ENCODE measurements around the gene TBX6. TPM values are rescaled to one million over a fixed set of nuclear protein-coding genes. Genes with fewer than 3 reads are reported as not detected.
"Not testable (repeated sequence)": the region's sequence is repeated elsewhere in the genome, so short reads cannot be mapped to it uniquely, and the experiment has no call there.

The TBX6 gene, protein sequence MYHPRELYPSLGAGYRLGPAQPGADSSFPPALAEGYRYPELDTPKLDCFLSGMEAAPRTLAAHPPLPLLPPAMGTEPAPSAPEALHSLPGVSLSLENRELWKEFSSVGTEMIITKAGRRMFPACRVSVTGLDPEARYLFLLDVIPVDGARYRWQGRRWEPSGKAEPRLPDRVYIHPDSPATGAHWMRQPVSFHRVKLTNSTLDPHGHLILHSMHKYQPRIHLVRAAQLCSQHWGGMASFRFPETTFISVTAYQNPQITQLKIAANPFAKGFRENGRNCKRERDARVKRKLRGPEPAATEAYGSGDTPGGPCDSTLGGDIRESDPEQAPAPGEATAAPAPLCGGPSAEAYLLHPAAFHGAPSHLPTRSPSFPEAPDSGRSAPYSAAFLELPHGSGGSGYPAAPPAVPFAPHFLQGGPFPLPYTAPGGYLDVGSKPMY
- 2.5 TPM for polyA plus RNA-seq (2013, experiment 1 of 2)
- 2.2 TPM for polyA plus RNA-seq (2013, experiment 2 of 2)

DNA sequence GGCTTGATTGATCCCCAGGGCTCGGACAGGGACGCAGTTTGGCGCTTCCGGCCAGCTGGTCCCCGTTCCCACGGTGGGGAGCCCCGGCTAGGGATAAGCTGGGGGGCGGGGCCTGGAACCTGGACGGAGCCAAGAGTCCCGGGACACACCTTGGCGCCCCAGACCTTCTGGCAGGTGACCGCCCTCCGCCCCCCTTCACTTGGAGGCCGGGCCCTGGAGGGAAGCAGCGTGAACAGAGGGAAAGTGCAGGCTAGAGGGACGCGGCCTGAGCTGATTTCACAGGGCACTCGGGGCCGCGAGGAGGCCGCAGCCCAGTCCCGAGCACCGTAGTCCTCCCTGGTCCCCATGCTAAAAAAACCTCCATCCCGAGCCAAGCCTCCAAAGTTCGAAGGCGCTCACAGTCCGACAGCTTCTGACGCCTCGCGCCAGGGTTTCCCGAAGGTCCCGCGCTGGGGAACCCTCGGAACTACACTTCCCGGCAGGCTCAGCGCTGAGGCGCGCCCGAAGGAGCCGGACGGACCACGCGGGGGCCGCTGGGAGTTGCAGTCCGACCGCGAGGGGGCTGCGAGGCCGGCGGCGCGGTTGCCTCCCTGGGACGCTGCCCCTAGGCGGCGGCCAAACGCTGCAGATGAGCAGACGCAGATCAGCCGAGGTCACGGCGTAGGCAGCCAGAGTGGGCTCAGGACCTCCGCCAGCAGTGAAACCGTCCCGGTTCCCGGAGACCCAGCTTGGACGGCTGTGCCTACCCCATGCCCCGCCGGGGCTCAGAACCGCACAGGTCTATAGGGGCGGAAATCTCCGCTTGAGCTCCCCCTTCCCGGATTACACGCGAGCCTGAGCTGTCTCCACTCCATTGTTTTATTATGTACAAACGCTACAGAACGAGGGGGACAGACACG lies at the start of gene TBX6:
TBX6 (minus strand) TSS at position 451 of the 899 bp plus-strand sequence. CDS start 731 bp downstream, outside the sequence.
- WGBS, 2 experiments (ENCODE audit: insufficient coverage in 2 of 2): 5 to 8% methylated on average over 69 of the region's 76 CpGs
- Histone ChIP-seq H3K4me1 (ENCODE audit: control insufficient read depth, insufficient read depth, low read length, poor library complexity, severe bottlenecking) (peaks cover 20% of the 10 kb centered on the region), H3K27ac (ENCODE audit: low read depth, low read length, severe bottlenecking) (peak within 1 kb of the TSS; percentile 64)

DNA sequence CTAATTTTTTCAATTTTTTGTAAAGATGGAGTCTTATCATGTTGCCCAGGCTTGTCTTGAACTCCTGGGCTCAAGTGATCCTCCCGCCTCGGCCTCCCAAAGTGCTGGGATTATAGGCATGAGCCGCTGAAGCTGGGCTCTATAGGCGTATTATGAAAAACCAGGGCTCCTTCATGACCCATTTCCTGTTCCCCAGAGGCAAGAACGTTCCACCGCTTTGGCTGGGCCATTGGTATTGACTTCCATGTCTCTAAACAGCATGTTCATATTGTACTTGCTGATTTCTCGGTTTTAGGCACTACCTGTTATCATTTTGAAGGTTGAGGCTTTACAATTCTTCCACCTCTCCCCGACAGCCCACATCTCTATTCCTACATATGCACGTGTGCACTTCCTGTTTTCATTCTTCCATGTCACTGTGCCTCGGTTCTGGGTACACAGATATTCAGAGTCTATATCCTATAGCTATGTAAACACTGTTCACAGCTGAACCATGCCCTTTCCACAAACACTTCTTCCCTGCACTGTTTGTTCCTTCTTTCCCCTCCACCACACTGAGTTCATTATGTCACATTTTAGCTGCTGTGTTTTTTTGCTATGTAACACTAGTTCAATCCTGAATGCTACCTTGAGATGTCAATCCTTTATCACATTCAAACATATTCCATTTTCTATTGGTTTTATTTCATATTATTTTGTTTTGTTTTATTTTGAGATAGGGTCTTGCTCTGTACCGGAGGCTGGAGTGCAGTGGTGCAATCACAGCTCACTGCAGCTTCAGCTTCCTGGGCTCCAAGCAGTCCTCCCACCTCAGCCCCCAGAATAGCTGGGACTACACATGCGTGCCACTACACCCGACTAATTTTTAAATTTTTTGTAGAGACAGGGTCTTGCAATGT lies 48.1 kb upstream of the TBX6 start:
- H3K36me3 ChIP-seq (ENCODE audit: control insufficient read depth, insufficient read depth, low read length): no peaks in the 10 kb centered on the region
- no peaks in the 10 kb centered on the region for H3K4me1 ChIP-seq (ENCODE audit: control insufficient read depth, insufficient read depth, low read length, poor library complexity, severe bottlenecking)
- H3K4me3 ChIP-seq (ENCODE audit: extremely low read depth, insufficient read depth, low read length, poor library complexity, severe bottlenecking): no peak overlapping the region
- 90% methylated on average over 12 of the region's 13 CpGs for WGBS, 2 experiments (ENCODE audit: insufficient coverage in 2 of 2)
- no peaks in the 10 kb centered on the region for H3K9me3 ChIP-seq (ENCODE audit: control insufficient read depth, low read length)
- no peak overlapping the region for H3K27ac ChIP-seq (ENCODE audit: low read depth, low read length, severe bottlenecking)

More for the DNA sequence above, at the start of gene TBX6:
- Histone ChIP-seq H3K36me3 (ENCODE audit: control insufficient read depth, insufficient read depth, low read length) (peaks cover 18% of the 10 kb centered on the region), H3K4me3 (ENCODE audit: extremely low read depth, insufficient read depth, low read length, poor library complexity, severe bottlenecking) (peak within 1 kb of the TSS; percentile 42), H3K9me3 (ENCODE audit: control insufficient read depth, low read length) (peaks cover 5% of the 10 kb centered on the region)

DNA sequence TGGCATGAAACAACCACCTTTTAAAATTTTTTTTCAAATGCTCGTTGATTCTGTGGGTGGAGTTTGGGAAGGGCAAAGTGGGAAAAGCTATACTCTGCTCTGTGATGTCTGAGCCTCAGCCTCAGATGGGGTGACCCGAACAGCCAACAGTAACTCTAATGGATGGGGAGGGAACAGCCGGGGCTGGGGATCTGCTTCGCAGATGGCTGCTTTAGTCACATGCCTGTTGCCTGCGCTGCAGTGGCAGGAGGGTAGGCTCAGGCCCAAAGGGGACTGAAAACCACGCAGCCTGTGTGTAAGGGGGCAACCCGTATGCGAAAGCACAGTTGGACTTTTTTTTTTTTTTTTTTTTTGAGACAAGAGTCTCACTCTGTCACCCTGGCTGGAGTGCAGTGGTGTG lies 46.2 kb upstream of the TBX6 start:
- H3K4me1 ChIP-seq (ENCODE audit: control insufficient read depth, insufficient read depth, low read length, poor library complexity, severe bottlenecking): no peaks in the 10 kb centered on the region
- no peak overlapping the region for H3K4me3 ChIP-seq (ENCODE audit: extremely low read depth, insufficient read depth, low read length, poor library complexity, severe bottlenecking)
- H3K27ac ChIP-seq (ENCODE audit: low read depth, low read length, severe bottlenecking): no peak overlapping the region
- WGBS, 2 experiments (ENCODE audit: insufficient coverage in 2 of 2): 89 to 93% methylated on average over 5 to 7 of the region's 8 CpGs
- H3K36me3 ChIP-seq (ENCODE audit: control insufficient read depth, insufficient read depth, low read length): no peaks in the 10 kb centered on the region
- H3K9me3 ChIP-seq (ENCODE audit: control insufficient read depth, low read length): no peaks in the 10 kb centered on the region

DNA sequence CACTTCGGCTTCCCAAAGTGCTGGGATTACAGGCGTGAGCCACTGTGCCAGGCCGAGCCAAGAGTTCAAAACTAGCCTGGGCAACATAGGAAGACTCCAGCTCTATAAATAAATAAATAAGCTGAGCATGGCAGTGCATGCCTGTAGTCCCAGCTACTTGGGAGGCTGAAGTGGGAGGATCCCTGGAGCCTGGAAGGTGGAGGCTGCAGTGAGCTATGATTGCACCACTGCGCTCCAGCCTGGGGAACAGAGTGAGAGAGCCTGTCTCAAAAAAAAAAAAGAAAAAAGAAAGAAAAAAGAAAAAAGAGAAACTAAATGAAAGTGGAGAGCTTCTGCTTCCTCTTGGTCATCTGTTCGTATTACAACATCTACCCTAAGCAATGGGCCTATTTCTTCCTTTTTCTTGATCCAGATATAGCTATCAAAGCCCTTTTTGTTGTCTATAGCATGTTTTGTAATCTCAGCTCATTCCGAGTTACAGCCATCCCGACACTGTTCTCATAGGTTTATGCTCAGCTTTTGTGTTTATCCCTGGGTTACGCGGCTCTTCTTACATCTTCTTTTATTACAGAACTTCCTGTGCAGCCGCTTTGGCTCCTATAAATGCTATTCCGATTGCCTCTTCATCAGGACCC lies 45.4 kb upstream of the TBX6 start:
- H3K27ac ChIP-seq (ENCODE audit: low read depth, low read length, severe bottlenecking): no peak overlapping the region
- H3K4me1 ChIP-seq (ENCODE audit: control insufficient read depth, insufficient read depth, low read length, poor library complexity, severe bottlenecking): no peaks in the 10 kb centered on the region
- H3K4me3 ChIP-seq (ENCODE audit: extremely low read depth, insufficient read depth, low read length, poor library complexity, severe bottlenecking): no peak overlapping the region
- H3K9me3 ChIP-seq (ENCODE audit: control insufficient read depth, low read length): no peaks in the 10 kb centered on the region
- WGBS, 2 experiments (ENCODE audit: insufficient coverage in 2 of 2): 91 to 95% methylated on average over 5 to 8 of the region's 11 CpGs
- H3K36me3 ChIP-seq (ENCODE audit: control insufficient read depth, insufficient read depth, low read length): no peaks in the 10 kb centered on the region

DNA sequence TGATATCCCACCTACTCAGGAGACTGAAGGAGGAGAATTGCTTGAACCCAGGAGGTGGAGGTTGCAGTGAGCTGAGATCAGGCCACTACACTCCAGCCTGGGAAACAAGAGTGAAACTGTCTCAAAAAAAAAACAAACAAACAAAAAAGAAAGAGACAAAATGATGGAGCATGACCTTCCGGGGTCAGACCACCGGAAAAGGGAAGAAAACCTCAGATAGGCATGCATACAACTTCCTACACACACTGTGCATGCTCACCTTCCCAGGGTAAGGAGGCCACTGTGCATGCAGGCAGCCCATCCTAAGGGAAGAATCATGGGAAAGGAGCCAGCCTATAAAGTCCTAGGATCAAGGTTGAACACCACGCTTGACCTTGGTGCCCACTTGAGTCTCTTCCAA lies 40.9 kb upstream of the TBX6 start:
- 81 to 100% methylated on average over 1 to 2 of the region's 3 CpGs for whole genome bisulfite sequencing, 2 experiments (ENCODE audit: insufficient coverage in 2 of 2)

DNA sequence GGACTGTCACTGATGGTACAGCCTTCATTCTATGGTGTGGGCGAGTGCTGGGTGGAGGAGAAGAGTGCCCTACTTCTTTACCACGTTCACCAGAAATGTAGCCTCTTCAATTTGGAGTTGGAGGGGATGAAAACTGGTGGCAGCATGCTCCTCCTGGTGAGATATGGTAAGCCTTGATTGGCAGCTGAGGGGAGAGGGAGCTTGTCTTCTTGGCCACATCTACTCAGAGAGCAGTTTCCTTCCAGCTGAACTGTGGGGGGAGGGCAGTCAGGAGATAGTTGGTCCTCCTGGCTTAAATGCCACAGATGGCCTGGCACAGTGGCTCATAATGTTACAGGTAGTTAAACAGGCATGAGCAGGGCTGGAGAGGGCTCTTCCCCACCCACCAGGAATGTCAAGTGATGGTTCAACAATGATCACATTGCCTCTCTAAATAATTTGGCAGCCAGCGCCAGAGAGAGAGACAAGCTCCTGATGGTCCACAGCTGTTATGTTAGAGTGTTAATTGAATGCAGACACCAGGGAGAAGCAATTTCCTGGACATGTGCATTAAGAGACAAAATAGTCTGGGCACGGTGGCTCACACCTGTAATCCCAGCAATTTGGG lies 40.2 kb upstream of the TBX6 start:
- no peak overlapping the region for H3K4me3 ChIP-seq (ENCODE audit: extremely low read depth, insufficient read depth, low read length, poor library complexity, severe bottlenecking)
- no peaks in the 10 kb centered on the region for H3K36me3 ChIP-seq (ENCODE audit: control insufficient read depth, insufficient read depth, low read length)
- no peaks in the 10 kb centered on the region for H3K9me3 ChIP-seq (ENCODE audit: control insufficient read depth, low read length)
- WGBS, 2 experiments (ENCODE audit: insufficient coverage in 2 of 2): 80 to 88% methylated on average over 2 to 4 of the region's 4 CpGs
- no peak overlapping the region for H3K27ac ChIP-seq (ENCODE audit: low read depth, low read length, severe bottlenecking)
- H3K4me1 ChIP-seq (ENCODE audit: control insufficient read depth, insufficient read depth, low read length, poor library complexity, severe bottlenecking): no peaks in the 10 kb centered on the region

More for the DNA sequence above, 40.9 kb upstream of the TBX6 start:
- H3K27ac ChIP-seq (ENCODE audit: low read depth, low read length, severe bottlenecking): no peak overlapping the region
- no peak overlapping the region for H3K4me3 ChIP-seq (ENCODE audit: extremely low read depth, insufficient read depth, low read length, poor library complexity, severe bottlenecking)
- no peaks in the 10 kb centered on the region for H3K36me3 ChIP-seq (ENCODE audit: control insufficient read depth, insufficient read depth, low read length)
- H3K9me3 ChIP-seq (ENCODE audit: control insufficient read depth, low read length): no peaks in the 10 kb centered on the region
- no peaks in the 10 kb centered on the region for H3K4me1 ChIP-seq (ENCODE audit: control insufficient read depth, insufficient read depth, low read length, poor library complexity, severe bottlenecking)

DNA sequence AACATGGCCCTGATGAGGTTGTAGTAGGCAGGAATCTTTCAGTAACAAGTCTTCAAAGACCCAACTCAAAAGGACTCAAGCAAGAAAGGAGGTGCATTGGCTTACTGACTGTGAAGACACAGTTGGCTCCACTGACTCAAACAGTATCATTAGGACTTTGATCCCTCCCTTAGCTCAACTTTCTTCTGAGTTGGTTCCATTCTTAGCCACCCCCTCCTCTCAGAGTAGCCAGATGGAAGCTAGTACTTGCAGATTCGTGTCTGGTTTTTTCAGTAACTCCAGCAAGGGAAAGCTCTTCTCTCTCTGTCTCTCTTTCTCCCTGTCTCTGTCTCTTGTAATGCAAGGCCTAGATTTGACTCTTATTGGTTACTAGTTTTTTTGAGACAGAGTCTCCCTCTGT lies 36.3 kb upstream of the TBX6 start:
- Histone ChIP-seq H3K9me3 (ENCODE audit: control insufficient read depth, low read length) (no peaks in the 10 kb centered on the region), H3K4me3 (ENCODE audit: extremely low read depth, insufficient read depth, low read length, poor library complexity, severe bottlenecking) (no peak overlapping the region), H3K4me1 (ENCODE audit: control insufficient read depth, insufficient read depth, low read length, poor library complexity, severe bottlenecking) (no peaks in the 10 kb centered on the region), H3K36me3 (ENCODE audit: control insufficient read depth, insufficient read depth, low read length) (no peaks in the 10 kb centered on the region), H3K27ac (ENCODE audit: low read depth, low read length, severe bottlenecking) (no peak overlapping the region)
- 100% methylated on average over 1 of the region's 1 CpG; no CpG with 5 or more reads in 1 of the 2 experiments for WGBS, 2 experiments (ENCODE audit: insufficient coverage in 2 of 2)

DNA sequence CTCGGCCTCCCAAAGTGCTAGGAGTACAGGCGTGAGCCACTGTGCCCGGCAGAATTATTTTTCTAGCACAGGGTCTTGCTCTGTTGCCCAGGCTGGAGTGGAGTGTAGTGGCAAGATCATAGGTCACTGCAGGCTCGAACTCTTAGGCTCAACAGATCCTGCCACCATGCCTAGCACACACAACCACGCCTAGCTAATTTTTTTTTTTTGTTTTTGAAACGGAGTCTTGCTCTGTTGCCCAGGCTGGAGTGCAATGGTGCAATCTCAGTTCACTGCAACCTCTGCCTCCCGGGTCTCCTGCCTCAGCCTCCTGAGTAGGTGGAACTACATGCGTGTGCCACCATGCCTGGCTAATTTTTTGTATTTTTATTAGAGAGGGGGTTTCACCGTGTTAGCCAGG lies 34.0 kb upstream of the TBX6 start:
- H3K9me3 ChIP-seq (ENCODE audit: control insufficient read depth, low read length); H3K4me3 ChIP-seq (ENCODE audit: extremely low read depth, insufficient read depth, low read length, poor library complexity, severe bottlenecking); H3K4me1 ChIP-seq (ENCODE audit: control insufficient read depth, insufficient read depth, low read length, poor library complexity, severe bottlenecking); H3K27ac ChIP-seq (ENCODE audit: low read depth, low read length, severe bottlenecking): not testable (repeated sequence)
- H3K36me3 ChIP-seq (ENCODE audit: control insufficient read depth, insufficient read depth, low read length): peaks cover 11% of the 10 kb centered on the region
- WGBS, 2 experiments (ENCODE audit: insufficient coverage in 2 of 2): 93 to 100% methylated on average over 7 to 9 of the region's 9 CpGs

DNA sequence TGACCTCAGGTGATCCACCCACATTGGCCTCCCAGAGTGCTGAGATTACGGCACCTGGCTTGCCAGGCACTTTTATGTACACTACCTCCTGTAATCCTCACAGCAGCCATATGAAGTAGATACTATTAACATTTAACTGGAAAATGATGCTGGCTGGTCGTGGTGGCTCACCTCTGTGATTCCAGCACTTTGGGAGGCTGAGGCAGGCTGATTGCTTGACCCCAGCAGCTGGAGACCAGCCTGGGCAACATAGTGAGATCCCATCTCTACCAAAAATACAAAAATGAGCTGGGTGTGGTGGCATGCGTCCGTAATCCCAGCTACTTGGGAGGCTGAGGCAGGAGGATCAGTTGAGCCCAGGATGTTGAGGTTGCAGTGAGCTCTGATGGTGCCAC lies 33.3 kb upstream of the TBX6 start:
- no peaks in the 10 kb centered on the region for H3K9me3 ChIP-seq (ENCODE audit: control insufficient read depth, low read length)
- H3K36me3 ChIP-seq (ENCODE audit: control insufficient read depth, insufficient read depth, low read length): peaks cover 16% of the 10 kb centered on the region
- no peak overlapping the region for H3K27ac ChIP-seq (ENCODE audit: low read depth, low read length, severe bottlenecking)
- 100% methylated on average over 1 of the region's 4 CpGs; no CpG with 5 or more reads in 1 of the 2 experiments for WGBS, 2 experiments (ENCODE audit: insufficient coverage in 2 of 2)
- H3K4me3 ChIP-seq (ENCODE audit: extremely low read depth, insufficient read depth, low read length, poor library complexity, severe bottlenecking): no peak overlapping the region
- H3K4me1 ChIP-seq (ENCODE audit: control insufficient read depth, insufficient read depth, low read length, poor library complexity, severe bottlenecking): no peaks in the 10 kb centered on the region
